GM19438 (cell line): Measurements from ENCODE around the gene VPS13D.
A peak's percentile ranks its signal among the peaks of the same experiment; 100 is the strongest.

Source experiments
- ATAC-seq: cut with Tn5 transposase; IDR thresholded peaks from one replicate; pipeline ENCODE4 v1.9.1; 2021; ENCODE audit warnings: low read depth; ENCODE audit not compliant: unreplicated experiment

Gene VPS13D, protein sequence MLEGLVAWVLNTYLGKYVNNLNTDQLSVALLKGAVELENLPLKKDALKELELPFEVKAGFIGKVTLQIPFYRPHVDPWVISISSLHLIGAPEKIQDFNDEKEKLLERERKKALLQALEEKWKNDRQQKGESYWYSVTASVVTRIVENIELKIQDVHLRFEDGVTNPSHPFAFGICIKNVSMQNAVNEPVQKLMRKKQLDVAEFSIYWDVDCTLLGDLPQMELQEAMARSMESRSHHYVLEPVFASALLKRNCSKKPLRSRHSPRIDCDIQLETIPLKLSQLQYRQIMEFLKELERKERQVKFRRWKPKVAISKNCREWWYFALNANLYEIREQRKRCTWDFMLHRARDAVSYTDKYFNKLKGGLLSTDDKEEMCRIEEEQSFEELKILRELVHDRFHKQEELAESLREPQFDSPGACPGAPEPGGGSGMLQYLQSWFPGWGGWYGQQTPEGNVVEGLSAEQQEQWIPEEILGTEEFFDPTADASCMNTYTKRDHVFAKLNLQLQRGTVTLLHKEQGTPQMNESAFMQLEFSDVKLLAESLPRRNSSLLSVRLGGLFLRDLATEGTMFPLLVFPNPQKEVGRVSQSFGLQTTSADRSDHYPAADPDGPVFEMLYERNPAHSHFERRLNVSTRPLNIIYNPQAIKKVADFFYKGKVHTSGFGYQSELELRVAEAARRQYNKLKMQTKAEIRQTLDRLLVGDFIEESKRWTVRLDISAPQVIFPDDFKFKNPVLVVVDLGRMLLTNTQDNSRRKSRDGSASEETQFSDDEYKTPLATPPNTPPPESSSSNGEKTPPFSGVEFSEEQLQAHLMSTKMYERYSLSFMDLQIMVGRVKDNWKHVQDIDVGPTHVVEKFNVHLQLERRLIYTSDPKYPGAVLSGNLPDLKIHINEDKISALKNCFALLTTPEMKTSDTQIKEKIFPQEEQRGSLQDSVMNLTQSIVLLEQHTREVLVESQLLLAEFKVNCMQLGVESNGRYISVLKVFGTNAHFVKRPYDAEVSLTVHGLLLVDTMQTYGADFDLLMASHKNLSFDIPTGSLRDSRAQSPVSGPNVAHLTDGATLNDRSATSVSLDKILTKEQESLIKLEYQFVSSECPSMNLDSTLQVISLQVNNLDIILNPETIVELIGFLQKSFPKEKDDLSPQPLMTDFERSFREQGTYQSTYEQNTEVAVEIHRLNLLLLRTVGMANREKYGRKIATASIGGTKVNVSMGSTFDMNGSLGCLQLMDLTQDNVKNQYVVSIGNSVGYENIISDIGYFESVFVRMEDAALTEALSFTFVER (N-terminal part only)

GRCh38 chr1:12229835-12230548 is at the start of gene VPS13D:
Gene VPS13D (plus strand): TSS chr1:12230030. CDS start chr1:12234267, 4,237 bp downstream.
- ATAC-seq = peak; percentile 75

DNA sequence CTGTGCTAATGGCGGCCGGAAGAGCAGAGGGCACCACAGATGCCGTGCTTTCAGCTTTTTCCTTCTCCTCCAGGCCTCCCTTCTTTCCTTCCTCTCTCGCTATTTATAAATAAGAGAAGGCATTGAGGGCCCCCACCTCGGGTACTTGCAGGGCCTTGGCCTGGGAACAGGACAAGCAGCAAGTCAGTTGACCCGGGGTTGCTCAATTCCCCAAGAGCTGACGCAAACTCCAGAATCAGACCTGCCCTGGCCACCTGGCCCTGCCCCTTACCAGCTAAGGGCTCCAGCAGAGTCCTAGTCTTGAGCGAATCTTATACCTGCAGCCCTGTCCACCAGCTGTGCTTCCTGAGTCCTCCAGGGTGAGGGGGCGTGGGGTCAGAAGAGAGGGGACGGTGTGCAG is 49.5 kb upstream of the VPS13D start:
- no peak for ATAC-seq

DNA sequence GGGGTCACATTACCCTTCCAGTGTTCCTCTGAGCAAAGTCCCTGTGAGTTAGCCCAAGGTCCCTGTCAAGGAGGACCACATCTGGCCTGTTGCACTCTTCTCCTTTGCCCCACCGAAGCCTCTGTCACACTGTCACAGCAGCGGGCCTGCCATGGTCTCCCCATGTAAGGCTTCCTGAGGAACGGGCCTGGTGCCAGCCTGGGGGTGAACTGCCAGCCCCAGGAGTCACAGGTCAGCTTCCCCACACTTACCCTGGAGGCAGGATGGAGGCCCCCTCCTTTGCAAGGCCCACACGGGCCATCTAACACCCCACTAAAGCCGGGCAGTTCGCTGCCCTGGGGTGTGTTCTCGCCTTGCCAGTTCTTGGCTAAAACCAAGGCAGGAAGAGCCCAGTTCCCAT is 48.9 kb upstream of the VPS13D start:
- no peak for ATAC-seq

DNA sequence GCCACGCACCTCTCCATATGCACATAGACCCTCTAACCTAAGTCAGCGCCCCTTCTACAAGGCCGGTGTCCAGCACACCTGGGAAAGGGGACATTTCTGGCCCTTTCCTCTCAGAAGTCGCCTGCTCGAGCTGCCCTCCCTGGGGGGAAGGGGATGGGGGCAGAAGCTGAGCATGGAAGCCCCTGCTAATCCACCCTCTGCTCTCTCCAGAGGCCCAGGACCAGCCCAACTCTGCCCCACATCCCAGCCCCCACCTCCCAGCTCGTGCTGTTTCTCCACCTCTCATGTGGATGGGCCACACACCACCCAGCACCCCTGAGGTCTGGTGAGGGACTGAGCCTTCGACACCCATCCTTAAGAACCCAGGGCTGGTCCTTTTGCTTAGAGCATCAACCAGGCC is 48.3 kb upstream of the VPS13D start:
- ATAC-seq = no peak

- no peak for ATAC-seq
Measured at GRCh38 chr1:12182410-12182984, 47.3 kb upstream of the VPS13D start.

DNA sequence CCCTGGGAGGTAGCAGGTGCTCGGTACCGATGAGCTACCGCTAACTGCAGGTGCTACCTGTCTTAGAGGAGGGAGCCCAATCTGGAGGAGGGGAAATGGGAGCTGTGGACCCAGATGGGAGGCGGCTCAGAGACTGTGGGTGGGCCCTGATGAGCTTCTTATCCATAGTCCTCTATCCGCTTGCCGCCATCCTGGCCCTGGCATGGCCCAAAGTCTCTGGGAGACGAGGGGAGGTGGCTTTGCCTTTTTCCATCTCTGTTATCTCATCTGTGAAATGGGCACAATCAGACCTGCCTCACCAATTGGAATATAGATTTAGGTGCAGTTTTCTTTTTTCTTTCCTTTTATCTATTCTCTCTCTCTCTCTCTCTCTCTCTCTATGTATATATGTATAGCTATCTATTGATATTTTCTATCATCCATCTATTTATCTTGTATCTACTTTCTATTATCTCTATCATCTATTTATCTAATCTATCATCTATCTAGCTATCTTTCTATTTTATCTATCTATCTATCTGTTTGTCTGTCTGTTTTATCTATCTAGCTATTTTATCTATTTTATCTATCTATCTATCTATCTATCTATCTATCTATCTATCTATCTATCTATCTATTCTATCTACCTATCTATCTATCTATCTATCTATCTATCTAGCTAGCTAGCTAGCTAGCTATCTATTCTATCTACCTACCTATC is 46.6 kb upstream of the VPS13D start:
- no peak for ATAC-seq

GRCh38 chr1:12184008-12184681 is 45.7 kb upstream of the VPS13D start:
- no peak for ATAC-seq

DNA sequence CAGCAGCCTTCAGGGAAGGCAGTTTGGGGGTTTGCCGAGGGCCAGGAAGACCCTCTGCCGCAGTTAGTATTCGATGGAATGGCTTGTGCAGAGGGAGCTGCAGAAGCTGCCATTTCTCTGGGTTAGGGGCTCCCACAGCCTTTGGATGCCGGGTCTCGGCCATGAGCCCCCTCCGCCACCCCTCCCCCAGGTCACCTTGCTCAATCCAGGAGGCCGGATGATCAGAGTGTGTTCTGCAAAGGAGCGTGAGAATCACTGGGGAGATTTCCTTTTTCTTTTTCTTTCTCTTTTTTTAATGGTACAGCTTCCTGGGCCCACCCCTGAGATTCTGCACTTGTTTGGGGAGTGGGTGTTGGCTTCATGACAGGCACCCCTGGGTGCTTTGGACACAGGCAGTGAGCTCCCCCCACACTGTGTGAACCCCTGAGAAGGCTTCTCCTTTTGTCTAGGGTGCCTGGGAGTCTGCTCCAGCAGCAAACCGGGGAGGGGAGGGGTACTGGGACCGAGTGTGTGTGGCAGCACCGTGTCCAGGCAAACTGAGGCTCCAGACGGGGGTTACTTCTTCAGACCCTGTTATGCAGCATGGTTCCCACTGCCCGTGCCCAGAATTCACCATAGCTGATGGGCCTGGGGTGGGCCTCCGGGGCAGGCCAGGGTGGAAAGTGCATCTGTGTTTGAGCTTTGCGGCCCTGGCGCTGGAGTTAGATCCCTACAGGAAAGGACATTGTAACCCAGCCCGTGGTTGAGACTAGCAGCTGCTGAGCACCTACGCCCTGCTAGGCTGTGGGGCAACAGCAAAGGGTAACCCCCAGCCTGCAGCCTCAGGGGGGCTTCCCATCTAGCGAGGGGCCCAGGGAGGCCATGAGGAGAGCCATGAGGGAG is 44.6 kb upstream of the VPS13D start:
- no peak for ATAC-seq

- no peak for ATAC-seq
Measured at GRCh38 chr1:12185918-12186678, 43.7 kb upstream of the VPS13D start.

DNA sequence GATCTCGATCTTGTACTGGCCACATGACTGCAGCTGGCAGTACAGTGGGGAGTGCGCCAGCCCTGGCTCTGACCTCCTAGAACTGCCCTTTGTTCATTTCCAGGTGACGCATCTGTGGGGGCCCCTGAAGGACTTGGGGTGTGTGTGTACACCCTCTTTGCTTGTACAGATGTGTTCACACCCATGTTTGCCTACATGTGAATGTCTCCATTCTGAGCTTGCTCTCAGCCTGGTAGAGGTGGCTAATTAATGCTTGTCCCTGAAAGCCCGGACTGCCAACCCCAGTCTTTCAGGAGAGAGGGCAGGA is 43.2 kb upstream of the VPS13D start:
- ATAC-seq = no peak

DNA sequence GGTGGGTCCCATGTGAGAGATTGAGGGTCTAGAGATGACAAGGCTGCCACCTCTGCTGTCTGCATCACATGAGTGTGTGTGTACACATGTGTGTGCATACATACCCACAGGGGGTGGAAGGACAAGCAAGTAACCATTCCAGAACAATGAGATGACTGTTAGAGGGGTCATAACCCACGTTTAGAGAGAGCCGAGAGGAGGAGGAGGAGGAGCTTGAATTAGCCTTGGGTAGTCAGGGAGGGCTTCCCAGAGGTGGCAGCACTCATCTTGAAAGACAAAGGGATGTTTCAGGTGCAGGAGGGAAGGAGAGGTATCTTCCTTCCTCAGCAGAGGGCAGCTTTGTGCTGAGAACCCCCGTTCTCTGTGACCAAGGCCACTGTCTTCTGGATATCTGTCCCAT is 41.7 kb upstream of the VPS13D start:
- no peak for ATAC-seq

- no peak for ATAC-seq
Measured at GRCh38 chr1:12188657-12189327, 41.0 kb upstream of the VPS13D start.

DNA sequence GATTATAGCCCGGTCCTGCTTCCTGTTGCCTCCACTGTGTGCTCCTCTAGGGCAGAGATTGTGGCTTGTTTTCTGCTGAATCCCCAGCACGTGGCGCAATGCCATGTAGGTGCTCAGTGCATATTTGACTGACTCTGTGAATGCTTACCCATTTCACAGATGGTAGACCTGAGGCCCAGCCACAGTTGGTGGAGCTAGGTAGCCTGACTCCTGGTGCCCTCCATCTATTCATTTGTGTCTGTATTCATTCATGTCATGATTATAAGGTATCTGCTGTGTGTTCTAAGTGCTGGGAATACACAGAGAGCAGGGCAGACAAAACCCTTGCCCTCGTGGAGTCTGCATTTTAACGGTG is 40.5 kb upstream of the VPS13D start:
- no peak for ATAC-seq

DNA sequence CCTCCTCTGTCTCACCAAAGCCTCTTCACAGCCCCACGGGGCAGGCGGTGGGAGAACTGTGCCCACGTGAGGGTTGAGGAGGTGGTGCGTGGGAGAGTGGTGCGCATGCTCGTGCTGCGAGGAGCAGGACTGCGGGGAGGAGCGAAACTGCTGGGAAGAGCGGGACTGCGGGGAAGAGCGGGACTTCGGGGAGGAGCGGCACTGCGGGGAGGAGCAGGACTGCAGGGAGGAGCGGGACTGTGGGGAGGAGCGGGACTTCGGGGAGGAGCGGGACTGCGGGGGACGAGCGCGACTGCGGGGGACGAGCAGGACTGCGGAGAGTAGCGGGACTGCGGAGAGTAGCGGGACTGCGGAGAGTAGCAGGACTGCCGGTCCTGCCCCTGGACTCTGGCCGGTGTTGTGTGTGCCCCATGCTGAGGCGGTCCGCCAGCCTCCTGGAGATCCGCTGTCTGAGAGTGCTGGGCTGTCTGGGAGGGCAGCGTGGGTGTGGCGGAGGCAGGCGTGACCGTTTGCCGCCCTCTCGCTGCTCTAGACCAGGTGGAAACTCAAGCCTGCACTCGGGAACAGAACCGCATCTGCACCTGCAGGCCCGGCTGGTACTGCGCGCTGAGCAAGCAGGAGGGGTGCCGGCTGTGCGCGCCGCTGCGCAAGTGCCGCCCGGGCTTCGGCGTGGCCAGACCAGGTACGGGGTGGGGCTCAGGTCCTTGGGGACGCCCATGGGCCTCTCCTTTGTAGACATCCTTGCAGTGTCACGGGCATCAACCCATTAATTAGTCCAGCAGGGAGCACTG is 38.4 kb upstream of the VPS13D start:
- no peak for ATAC-seq

GRCh38 chr1:12194666-12195216 is 35.1 kb upstream of the VPS13D start:
- no peak for ATAC-seq

DNA sequence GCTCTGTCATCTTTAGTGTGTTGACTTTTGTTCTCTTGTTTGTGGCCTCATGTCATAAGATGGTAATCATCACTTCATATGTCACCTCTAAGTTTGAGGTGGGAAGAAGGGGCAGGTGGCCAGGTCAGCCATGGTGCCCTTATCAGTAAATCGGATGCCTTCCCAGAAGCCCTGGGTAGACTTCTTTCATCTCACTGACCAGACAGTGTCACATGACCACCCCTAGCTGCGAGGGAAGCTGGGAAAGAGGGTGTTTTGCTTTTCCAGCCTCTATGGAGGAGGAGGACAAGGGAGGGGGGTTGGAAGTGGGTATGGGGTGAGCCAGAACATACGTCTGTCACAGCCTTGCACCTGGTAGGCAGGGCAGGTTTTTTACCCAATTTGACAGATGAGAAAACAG is 34.4 kb upstream of the VPS13D start:
- no peak for ATAC-seq
